SK-N-SH (cell line): Measurements from ENCODE around the gene ABCA8. TPM values are rescaled to one million over a fixed set of nuclear protein-coding genes. Genes with fewer than 3 reads are reported as not detected.

Experiments used
- CTCF ChIA-PET: fragments of 300-600, 350-600 bp; formaldehyde crosslinking; extraction: SDS; loops from one replicate; lab custom pipeline; 2021; lab: Yijun Ruan, JAX
- POLR2A ChIA-PET: fragments of 350-600 bp; sonication (Branson Sonifier 250); formaldehyde crosslinking; extraction: SDS; loops from one replicate; lab custom pipeline; 2020; ENCODE audit warnings: antibody characterized with exemption, inconsistent platforms; lab: Yijun Ruan, JAX
- DNase-seq: peaks from one replicate; pipeline ENCODE4 v3.0.0; 2012
- H2AFZ ChIP-seq: fragments of 200-600 bp; sonication (generic); 2 replicates; pipeline ENCODE4 v1.8.1; 2016; ENCODE audit warnings: antibody characterized with exemption, mild to moderate bottlenecking, low read depth
- H3F3A ChIP-seq: fragments of 200-600 bp; sonication (generic); replicated peaks from 2 replicates; pipeline ENCODE3; 2016; ENCODE audit warnings: antibody characterized with exemption, mild to moderate bottlenecking; ENCODE audit not compliant: insufficient read depth
- H3K27ac ChIP-seq, 2 experiments: fragments of 200-500 bp in 1 of 2; fragments of 200-600 bp in 1 of 2; sonication (Bioruptor generic) in 1 of 2; sonication (generic), shearing (Covaris generic) in 1 of 2; 2 replicates each; pipeline versions ENCODE4 v1.5.1 to v1.6.1; 2014 to 2016; ENCODE audit warnings: low read depth in 2 of 2, inconsistent platforms in 1 of 2, low read length in 1 of 2, mild to moderate bottlenecking in 1 of 2, mixed read lengths in 1 of 2
- H3K27me3 ChIP-seq: fragments of 200-600 bp; sonication (generic), shearing (Covaris generic); 2 replicates; pipeline ENCODE4 v1.6.1; 2016; ENCODE audit warnings: mixed run types; ENCODE audit not compliant: insufficient read depth
- H3K36me3 ChIP-seq, 2 experiments: fragments of 200-500 bp in 1 of 2; fragments of 200-600 bp in 1 of 2; sonication (Bioruptor generic) in 1 of 2; sonication (generic) in 1 of 2; replicated peaks in 1 of 2; 2 replicates each; pipeline versions ENCODE3 to v1.5.1; 2014 to 2016; ENCODE audit warnings: low read length in 1 of 2, mild to moderate bottlenecking in 1 of 2; ENCODE audit not compliant: insufficient read depth in 2 of 2, control insufficient read depth in 1 of 2
- H3K4me1 ChIP-seq, 2 experiments: fragments of 200-500 bp in 1 of 2; fragments of 200-600 bp in 1 of 2; sonication (Bioruptor generic) in 1 of 2; sonication (generic), shearing (Covaris generic) in 1 of 2; 2 replicates each; pipeline versions ENCODE4 v1.5.1 to v1.6.1; 2014 to 2016; ENCODE audit warnings: low read depth in 1 of 2, low read length in 1 of 2, mixed run types in 1 of 2; ENCODE audit not compliant: insufficient read depth in 2 of 2, control insufficient read depth in 1 of 2
- H3K4me2 ChIP-seq: fragments of 200-600 bp; sonication (generic), shearing (Covaris generic); 2 replicates; pipeline ENCODE4 v1.6.1; 2017; ENCODE audit warnings: mixed run types
- H3K4me3 ChIP-seq, 2 experiments: fragments of 200-500 bp in 1 of 2; fragments of 200-600 bp in 1 of 2; sonication (Bioruptor generic) in 1 of 2; sonication (generic), shearing (Covaris generic) in 1 of 2; 2 replicates each; pipeline versions ENCODE4 v1.5.1 to v1.8.1; 2014 to 2016; ENCODE audit warnings: low read depth in 2 of 2, inconsistent platforms in 1 of 2, low read length in 1 of 2, mild to moderate bottlenecking in 1 of 2, mixed read lengths in 1 of 2, moderate library complexity in 1 of 2
- H3K79me2 ChIP-seq: fragments of 200-600 bp; sonication (generic); 2 replicates; pipeline ENCODE4 v1.8.1; 2017; ENCODE audit warnings: mild to moderate bottlenecking; ENCODE audit not compliant: insufficient read depth
- H3K9ac ChIP-seq: fragments of 200-600 bp; sonication (generic); 2 replicates; pipeline ENCODE4 v1.6.1; 2017; ENCODE audit warnings: mixed run types
- H3K9me2 ChIP-seq: fragments of 200-600 bp; sonication (generic); 2 replicates; pipeline ENCODE4 v1.6.1; 2017; ENCODE audit warnings: mixed run types
- H3K9me3 ChIP-seq: fragments of 200-600 bp; sonication (generic); 2 replicates; pipeline ENCODE4 v1.6.1; 2017; ENCODE audit warnings: mixed run types, mild to moderate bottlenecking, moderate library complexity
- H4K20me1 ChIP-seq: fragments of 200-600 bp; sonication (generic); 2 replicates; pipeline ENCODE4 v1.6.1; 2017; ENCODE audit warnings: mild to moderate bottlenecking, mixed run types; ENCODE audit not compliant: insufficient read depth
- CTCF ChIP-seq: fragments of 200-600 bp; sonication (generic); IDR thresholded peaks from 2 replicates; pipeline ENCODE4 v1.6.1; 2017; ENCODE audit warnings: antibody characterized with exemption, mild to moderate bottlenecking, moderate library complexity
- ELF1 ChIP-seq: IDR thresholded peaks from 2 replicates; pipeline ENCODE4 v1.4.0; 2012
- EP300 ChIP-seq, 2 experiments: IDR thresholded peaks; 2 replicates each; pipeline versions ENCODE4 v1.4.0 to v1.6.1; 2012; ENCODE audit warnings: borderline replicate concordance in 1 of 2, low read depth in 1 of 2, low read length in 1 of 2
- EZH2phosphoT487 ChIP-seq: fragments of 200-600 bp; sonication (generic); IDR thresholded peaks from 2 replicates; pipeline ENCODE4 v1.6.1; 2017; ENCODE audit warnings: low read depth, mixed run types, mild to moderate bottlenecking, antibody characterized with exemption, moderate library complexity, borderline replicate concordance
- FOXJ3 ChIP-seq: sonication (generic); formaldehyde crosslinking; IDR thresholded peaks from 2 replicates; pipeline ENCODE4 v1.5.1; 2020; ENCODE audit warnings: mild to moderate bottlenecking, missing genetic modification reagents
- IRF3 ChIP-seq: fragments of 150-350 bp; IDR thresholded peaks from 2 replicates; pipeline ENCODE4 v1.6.1; 2016; ENCODE audit warnings: mild to moderate bottlenecking, low read depth, low read length
- PBX3 ChIP-seq: IDR thresholded peaks from 2 replicates; pipeline ENCODE4; 2012
- RAD21 ChIP-seq: IDR thresholded peaks from 2 replicates; pipeline ENCODE4 v1.6.1; 2012; ENCODE audit warnings: mild to moderate bottlenecking, low read length
- REST ChIP-seq: IDR thresholded peaks from 2 replicates; pipeline ENCODE4 v1.6.1; 2012; ENCODE audit warnings: mild to moderate bottlenecking, low read depth, low read length, moderate library complexity
- SMC3 ChIP-seq: IDR thresholded peaks from 2 replicates; pipeline ENCODE4 v1.6.1; 2012; ENCODE audit warnings: low read depth, low read length, improper control_type of control experiment
- TAF1 ChIP-seq: IDR thresholded peaks from 2 replicates; pipeline ENCODE4 v1.6.1; 2012; ENCODE audit warnings: low read depth, mild to moderate bottlenecking, low read length, moderate library complexity, borderline replicate concordance
- USF1 ChIP-seq: IDR thresholded peaks from 2 replicates; pipeline ENCODE4 v1.4.0; 2012; ENCODE audit warnings: low read depth, borderline replicate concordance
- WGBS: methylation state at CpG from one replicate; pipeline ENCODE4 v1.1.6; 2017; ENCODE audit warnings: low lambda C conversion rate; 5-methylcytosine and 5-hydroxymethylcytosine counted together
- polyA plus RNA-seq, 3 experiments: library from polyadenylated mRNA; depleted of rRNA; stranded (reverse); fragments of >200 nt; gene quantifications; 2 replicates each; pipeline ENCODE4 v1.2.3, GENCODE V29; 2012

Gene ABCA8
- polyA plus RNA-seq, 1 of the 3 experiments (the other 2 are of a cell fraction): 2.3 TPM

GRCh38 chr17:68943123-68943811 is 11.9 kb downstream of the ABCA8 start:
- Histone ChIP-seq H3K79me2 (no peaks in the 10 kb centered on the region), H3K4me2 (no peak overlapping the region), H3K27ac (no peak overlapping the region), H2AFZ (no peak overlapping the region), H3K27me3 (no peaks in the 10 kb centered on the region), H3K36me3 (no peaks in the 10 kb centered on the region), H3K9me3 (no peaks in the 10 kb centered on the region), H3K4me3 (no peak overlapping the region), H3K9me2 (no peaks in the 10 kb centered on the region), H3F3A (no peaks in the 10 kb centered on the region), H3K4me1 (no peaks in the 10 kb centered on the region), H4K20me1 (no peaks in the 10 kb centered on the region), H3K9ac (no peak overlapping the region)
- 28% methylated on average over 4 of the region's 4 CpGs for WGBS
- no peak for TF ChIP-seq ELF1
- no peak for TF ChIP-seq PBX3
- ChIA-PET POLR2A (no interaction called here), CTCF (interaction anchor here (1.2 to 1.9 kb wide), 3 partner anchors 15 to 171 kb away, joined by 3 to 7 read pairs (median 5); no protein-coding TSS in a partner anchor)
- no peak for DNase-seq

- CTCF ChIA-PET: interaction anchor here (1.2 to 1.9 kb wide), 2 partner anchors 14 to 166 kb away, joined by 3 to 5 read pairs; no protein-coding TSS in a partner anchor
- Histone ChIP-seq H3K4me2 (no peak overlapping the region), H3K4me1 (no peaks in the 10 kb centered on the region)
These were observed 12.8 kb downstream of the ABCA8 start for GRCh38 chr17:68942389-68942788.

More at GRCh38 chr17:68942389-68942788, 12.8 kb downstream of the ABCA8 start:
- H3K9me3 ChIP-seq: no peaks in the 10 kb centered on the region
- POLR2A ChIA-PET: no interaction called here
- no peak overlapping the region for H2AFZ ChIP-seq
- no peaks in the 10 kb centered on the region for H4K20me1 ChIP-seq
- 6% methylated on average over 3 of the region's 3 CpGs for WGBS
- H3K27ac ChIP-seq: no peak overlapping the region
- H3K9me2 ChIP-seq: no peaks in the 10 kb centered on the region
- TF ChIP-seq CTCF (no peak), EZH2phosphoT487 (no peak), RAD21 (no peak), EP300 (IDR thresholded peaks at IDR 0.05; ENCODE audit: borderline replicate concordance in 1 of 2, low read depth in 1 of 2, low read length in 1 of 2) (no peak), FOXJ3 (CRISPR knock-in tag) (no peak), SMC3 (no peak), REST (no peak), IRF3 (no peak), USF1 (no peak), TAF1 (no peak)
- H3K27me3 ChIP-seq: no peaks in the 10 kb centered on the region
- no peak for DNase-seq
- no peak overlapping the region for H3K9ac ChIP-seq
- no peak overlapping the region for H3K4me3 ChIP-seq
- H3K36me3 ChIP-seq: no peaks in the 10 kb centered on the region
- H3K79me2 ChIP-seq: no peaks in the 10 kb centered on the region
- no peaks in the 10 kb centered on the region for H3F3A ChIP-seq
